ENCODE results near the gene PLEKHM3. TPM values are rescaled to one million over a fixed set of nuclear protein-coding genes. Genes with fewer than 3 reads are reported as not detected.
A peak's percentile ranks its signal among the peaks of the same experiment; 100 is the strongest.

Gene PLEKHM3
- total and polyA plus RNA-seq, 2 of the 13 experiments (the other 11 are each of a cell fraction or from before 2014, with no cell fraction given), result 4.5 to 4.7 TPM

DNA sequence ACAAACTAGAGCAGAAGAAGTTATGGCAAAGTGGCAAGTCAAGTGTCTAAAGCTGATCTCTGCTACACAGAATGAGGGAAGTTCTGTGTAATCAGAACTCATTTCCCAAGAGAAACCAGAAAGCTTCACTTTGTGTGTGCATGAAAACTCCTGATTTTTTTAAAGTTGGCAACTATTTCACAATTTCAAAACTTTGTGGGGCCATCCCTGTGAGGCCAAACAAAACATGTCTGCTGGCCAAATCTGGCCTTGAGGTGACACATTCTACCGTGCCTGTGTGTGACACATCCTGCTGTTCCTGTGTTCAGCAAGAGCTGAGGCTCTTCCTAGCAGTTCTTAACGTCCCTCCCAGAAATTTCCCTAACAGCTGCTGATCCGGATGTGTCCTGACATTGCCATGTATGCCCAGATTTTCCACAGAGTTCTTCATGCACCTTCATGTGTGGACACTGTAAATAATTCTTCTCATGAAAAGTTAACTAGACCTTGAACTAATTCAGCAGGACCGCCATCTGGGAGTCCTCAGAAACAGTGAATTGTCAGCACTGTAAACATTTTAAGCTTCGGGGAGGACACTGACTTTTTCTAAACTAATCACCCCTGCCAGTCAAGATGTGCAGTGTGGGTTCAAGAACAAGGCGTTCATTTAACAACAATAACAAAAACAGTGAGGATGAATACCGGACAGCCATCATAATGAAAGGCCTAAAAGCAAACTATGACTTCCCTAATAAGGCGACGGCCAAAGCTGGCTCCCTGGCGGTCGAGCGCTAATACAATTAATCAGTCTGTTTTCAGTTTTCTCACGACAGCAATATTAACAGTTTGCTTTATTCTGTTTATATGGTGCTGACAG, 99.0 kb downstream of the PLEKHM3 start (continued):
- TF ChIP-seq, protein P1, sequence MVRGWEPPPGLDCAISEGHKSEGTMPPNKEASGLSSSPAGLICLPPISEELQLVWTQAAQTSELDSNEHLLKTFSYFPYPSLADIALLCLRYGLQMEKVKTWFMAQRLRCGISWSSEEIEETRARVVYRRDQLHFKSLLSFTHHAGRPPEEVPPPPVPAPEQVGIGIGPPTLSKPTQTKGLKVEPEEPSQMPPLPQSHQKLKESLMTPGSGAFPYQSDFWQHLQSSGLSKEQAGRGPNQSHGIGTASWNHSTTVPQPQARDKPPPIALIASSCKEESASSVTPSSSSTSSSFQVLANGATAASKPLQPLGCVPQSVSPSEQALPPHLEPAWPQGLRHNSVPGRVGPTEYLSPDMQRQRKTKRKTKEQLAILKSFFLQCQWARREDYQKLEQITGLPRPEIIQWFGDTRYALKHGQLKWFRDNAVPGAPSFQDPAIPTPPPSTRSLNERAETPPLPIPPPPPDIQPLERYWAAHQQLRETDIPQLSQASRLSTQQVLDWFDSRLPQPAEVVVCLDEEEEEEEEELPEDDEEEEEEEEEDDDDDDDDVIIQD (CRISPR knock-in tag; IDR thresholded peaks at IDR 0.05; ENCODE audit: low read depth), result peak; percentile 87
- no peak for TF ChIP-seq ZFP41 (CRISPR knock-in tag; IDR thresholded peaks at IDR 0.05; ENCODE audit: borderline replicate concordance)
- no peak for TF ChIP-seq ZNF850 (CRISPR knock-in tag; conservative IDR thresholded peaks at IDR 0.05)
- no peak for TF ChIP-seq TCF12 (IDR thresholded peaks at IDR 0.05)
- TF ChIP-seq TCF12 (CRISPR knock-in tag; IDR thresholded peaks at IDR 0.05), result no peak
- TF ChIP-seq, protein P2, sequence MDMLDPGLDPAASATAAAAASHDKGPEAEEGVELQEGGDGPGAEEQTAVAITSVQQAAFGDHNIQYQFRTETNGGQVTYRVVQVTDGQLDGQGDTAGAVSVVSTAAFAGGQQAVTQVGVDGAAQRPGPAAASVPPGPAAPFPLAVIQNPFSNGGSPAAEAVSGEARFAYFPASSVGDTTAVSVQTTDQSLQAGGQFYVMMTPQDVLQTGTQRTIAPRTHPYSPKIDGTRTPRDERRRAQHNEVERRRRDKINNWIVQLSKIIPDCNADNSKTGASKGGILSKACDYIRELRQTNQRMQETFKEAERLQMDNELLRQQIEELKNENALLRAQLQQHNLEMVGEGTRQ (IDR thresholded peaks at IDR 0.05; ENCODE audit: low read depth, low read length), result no peak
- TF ChIP-seq, protein P2 (CRISPR knock-in tag; IDR thresholded peaks at IDR 0.05; ENCODE audit: borderline replicate concordance), result peak; percentile 15; the same call in 1 of the 2 replicates
- TF ChIP-seq MTF1 (CRISPR knock-in tag; IDR thresholded peaks at IDR 0.05), result no peak; the same call in 1 of the 2 replicates
- TF ChIP-seq NRL (CRISPR knock-in tag; IDR thresholded peaks at IDR 0.05; ENCODE audit: borderline replicate concordance), result no peak
- TF ChIP-seq TARDBP (CRISPR knock-in tag; IDR thresholded peaks at IDR 0.05), result no peak; the same call in 1 of the 2 replicates
- TF ChIP-seq MBNL3 (CRISPR knock-in tag; conservative IDR thresholded peaks at IDR 0.05), result no peak
- TF ChIP-seq RELA (CRISPR knock-in tag; IDR thresholded peaks at IDR 0.05), result no peak
- TF ChIP-seq, protein P3, sequence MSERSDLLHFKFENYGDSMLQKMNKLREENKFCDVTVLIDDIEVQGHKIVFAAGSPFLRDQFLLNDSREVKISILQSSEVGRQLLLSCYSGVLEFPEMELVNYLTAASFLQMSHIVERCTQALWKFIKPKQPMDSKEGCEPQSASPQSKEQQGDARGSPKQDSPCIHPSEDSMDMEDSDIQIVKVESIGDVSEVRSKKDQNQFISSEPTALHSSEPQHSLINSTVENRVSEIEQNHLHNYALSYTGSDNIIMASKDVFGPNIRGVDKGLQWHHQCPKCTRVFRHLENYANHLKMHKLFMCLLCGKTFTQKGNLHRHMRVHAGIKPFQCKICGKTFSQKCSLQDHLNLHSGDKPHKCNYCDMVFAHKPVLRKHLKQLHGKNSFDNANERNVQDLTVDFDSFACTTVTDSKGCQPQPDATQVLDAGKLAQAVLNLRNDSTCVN (CRISPR knock-in tag; IDR thresholded peaks at IDR 0.05; ENCODE audit: borderline replicate concordance), result peak; percentile 65; the same call in 1 of the 2 replicates
- TF ChIP-seq SIX1 (CRISPR knock-in tag; IDR thresholded peaks at IDR 0.05; ENCODE audit: borderline replicate concordance), result peak; percentile 58; the same call in 1 of the 2 replicates
- TF ChIP-seq ZNF879 (CRISPR knock-in tag; IDR thresholded peaks at IDR 0.05), result no peak
- no peak for TF ChIP-seq ATM (IDR thresholded peaks at IDR 0.05; ENCODE audit: borderline replicate concordance)
- TF ChIP-seq, protein P4, sequence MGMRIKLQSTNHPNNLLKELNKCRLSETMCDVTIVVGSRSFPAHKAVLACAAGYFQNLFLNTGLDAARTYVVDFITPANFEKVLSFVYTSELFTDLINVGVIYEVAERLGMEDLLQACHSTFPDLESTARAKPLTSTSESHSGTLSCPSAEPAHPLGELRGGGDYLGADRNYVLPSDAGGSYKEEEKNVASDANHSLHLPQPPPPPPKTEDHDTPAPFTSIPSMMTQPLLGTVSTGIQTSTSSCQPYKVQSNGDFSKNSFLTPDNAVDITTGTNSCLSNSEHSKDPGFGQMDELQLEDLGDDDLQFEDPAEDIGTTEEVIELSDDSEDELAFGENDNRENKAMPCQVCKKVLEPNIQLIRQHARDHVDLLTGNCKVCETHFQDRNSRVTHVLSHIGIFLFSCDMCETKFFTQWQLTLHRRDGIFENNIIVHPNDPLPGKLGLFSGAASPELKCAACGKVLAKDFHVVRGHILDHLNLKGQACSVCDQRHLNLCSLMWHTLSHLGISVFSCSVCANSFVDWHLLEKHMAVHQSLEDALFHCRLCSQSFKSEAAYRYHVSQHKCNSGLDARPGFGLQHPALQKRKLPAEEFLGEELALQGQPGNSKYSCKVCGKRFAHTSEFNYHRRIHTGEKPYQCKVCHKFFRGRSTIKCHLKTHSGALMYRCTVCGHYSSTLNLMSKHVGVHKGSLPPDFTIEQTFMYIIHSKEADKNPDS (CRISPR knock-in tag; IDR thresholded peaks at IDR 0.05), result no peak
- no peak for TF ChIP-seq ZNF460 (CRISPR knock-in tag; IDR thresholded peaks at IDR 0.05; ENCODE audit: borderline replicate concordance)
- TF ChIP-seq ZNF335 (CRISPR knock-in tag; IDR thresholded peaks at IDR 0.05), result peak; percentile 58; the same call in 1 of the 2 replicates
- TF ChIP-seq FOXJ3 (CRISPR knock-in tag; IDR thresholded peaks at IDR 0.05; ENCODE audit: borderline replicate concordance), result peak; percentile 95; the same call in 1 of the 2 replicates
- TF ChIP-seq TMF1 (CRISPR knock-in tag; IDR thresholded peaks at IDR 0.05; ENCODE audit: low read depth), result no peak
- TF ChIP-seq CHCHD3 (CRISPR knock-in tag; IDR thresholded peaks at IDR 0.05), result no peak
- peak; percentile 71; the same call in 1 of the 2 replicates for TF ChIP-seq RXRB (CRISPR knock-in tag; IDR thresholded peaks at IDR 0.05; ENCODE audit: borderline replicate concordance)

Measured in HepG2 (cell line).